HepG2 (cell line): ENCODE results near the gene MRPL38. TPM values are rescaled to one million over a fixed set of nuclear protein-coding genes. Genes with fewer than 3 reads are reported as not detected.
A peak's percentile ranks its signal among the peaks of the same experiment; 100 is the strongest.

Experiments used
- ARNTL ChIP-seq: sonication (generic); formaldehyde crosslinking; IDR thresholded peaks from 2 replicates; pipeline ENCODE4 v1.4.0; 2020; ENCODE audit warnings: mild to moderate bottlenecking, missing genetic modification reagents
- HCFC1 ChIP-seq: fragments of 150-350 bp; IDR thresholded peaks from 2 replicates; pipeline ENCODE4 v1.6.1; 2014; ENCODE audit warnings: low read depth, low read length
- MTF1 ChIP-seq: sonication (generic); formaldehyde crosslinking; IDR thresholded peaks from 2 replicates; pipeline ENCODE4 v1.5.0; 2020; ENCODE audit warnings: missing genetic modification reagents
- NCOA2 ChIP-seq: sonication (generic); formaldehyde crosslinking; IDR thresholded peaks from 2 replicates; pipeline ENCODE4 v1.8.0; 2022; ENCODE audit warnings: inconsistent platforms
- REPIN1 ChIP-seq: sonication (generic); formaldehyde crosslinking; IDR thresholded peaks from 2 replicates; pipeline ENCODE4 v1.8.0; 2022; ENCODE audit warnings: missing genetic modification reagents, low read depth, mild to moderate bottlenecking, borderline replicate concordance
- THAP7 ChIP-seq: sonication (generic); formaldehyde crosslinking; IDR thresholded peaks from 2 replicates; pipeline ENCODE4 v1.8.1; 2023; ENCODE audit warnings: mild to moderate bottlenecking, missing genetic modification reagents
- ZBTB4 ChIP-seq: sonication (generic); formaldehyde crosslinking; IDR thresholded peaks from 2 replicates; pipeline ENCODE4 v1.4.0; 2020; ENCODE audit warnings: missing genetic modification reagents, mild to moderate bottlenecking, borderline replicate concordance
- ZHX2 ChIP-seq, 2 experiments: sonication (generic) in 1 of 2; formaldehyde crosslinking in 1 of 2; IDR thresholded peaks; 2 replicates each; pipeline versions ENCODE4 v1.6.1 to v1.9.0; 2014 to 2022; ENCODE audit warnings: antibody characterized with exemption in 1 of 2, borderline replicate concordance in 1 of 2, inconsistent platforms in 1 of 2, low read depth in 1 of 2, missing genetic modification reagents in 1 of 2
- ZNF34 ChIP-seq: sonication (generic); formaldehyde crosslinking; IDR thresholded peaks from 2 replicates; pipeline ENCODE4 v1.4.0; 2020; ENCODE audit warnings: mild to moderate bottlenecking, missing genetic modification reagents, borderline replicate concordance
- ZNF629 ChIP-seq: sonication (generic); formaldehyde crosslinking; conservative IDR thresholded peaks from 2 replicates; pipeline ENCODE4 v1.5.0; 2020; ENCODE audit warnings: missing genetic modification reagents
- ZNF703 ChIP-seq: sonication (generic); formaldehyde crosslinking; IDR thresholded peaks from 2 replicates; pipeline ENCODE4 v1.5.1; 2020; ENCODE audit warnings: missing genetic modification reagents, mild to moderate bottlenecking, moderate library complexity, borderline replicate concordance
- ZNF749 ChIP-seq: sonication (generic); formaldehyde crosslinking; IDR thresholded peaks from 2 replicates; pipeline ENCODE4 v1.8.0; 2022; ENCODE audit warnings: mild to moderate bottlenecking, missing genetic modification reagents, moderate library complexity, borderline replicate concordance
- ZNF770 ChIP-seq: sonication (generic); formaldehyde crosslinking; IDR thresholded peaks from 2 replicates; pipeline ENCODE4 v1.5.0; 2020; ENCODE audit warnings: mild to moderate bottlenecking, missing genetic modification reagents
- polyA plus RNA-seq, 8 experiments: library from polyadenylated mRNA; depleted of rRNA in 3 of 8; stranded (reverse) in 7 of 8; unstranded in 1 of 8; fragments of >200 nt; fragmentation: Illumina TruSeq in 4 of 8; extraction: Trizol in 4 of 8; gene quantifications; 2 replicates each; pipeline versions ENCODE4 v1.2.1 to v1.2.3, GENCODE V29; 2011 to 2016; ENCODE audit warnings: low read depth in 4 of 8, missing spikeins in 1 of 8, mixed read lengths in 1 of 8; ENCODE audit not compliant: insufficient read depth in 1 of 8
- total RNA-seq, 5 experiments: library from RNA; depleted of rRNA; stranded (reverse); fragments of >200 nt; fragmentation: Illumina TruSeq; extraction: Trizol; gene quantifications; 2 replicates each; pipeline ENCODE4 v1.2.3, GENCODE V29; 2016; ENCODE audit warnings: low read depth in 1 of 5

MRPL38 gene
- total and polyA plus RNA-seq, 2 of the 13 experiments (the other 11 are each of a cell fraction or from before 2014, with no cell fraction given) = 83.7 to 125 TPM

GRCh38 chr17:75878174-75878998 is 26.3 kb downstream of the MRPL38 start, which contains the start of gene TRIM47 (continued):
- TF ChIP-seq ZNF770 (CRISPR knock-in tag) (peak; percentile 80), NCOA2 (CRISPR knock-in tag) (peak; percentile 62), ZNF703 (CRISPR knock-in tag) (no peak), ZHX2 (IDR thresholded peaks at IDR 0.05; ENCODE audit: low read depth) (no peak), ZHX2 (CRISPR knock-in tag; IDR thresholded peaks at IDR 0.05; ENCODE audit: borderline replicate concordance) (peak; percentile 7; the same call in 1 of the 2 replicates), MTF1 (CRISPR knock-in tag) (0 out of 2 replicates have a peak, but pooled peaks have one; percentile 80), ZNF629 (CRISPR knock-in tag) (0 out of 2 replicates have a peak, but pooled peaks have one; percentile 38), ARNTL (CRISPR knock-in tag) (peak; percentile 34; the same call in 1 of the 2 replicates), REPIN1 (CRISPR knock-in tag) (peak; percentile 81), HCFC1 (no peak), ZNF34 (CRISPR knock-in tag) (peak; percentile 81; the same call in 1 of the 2 replicates), THAP7 (no peak), ZBTB4 (CRISPR knock-in tag) (peak; percentile 82; the same call in 1 of the 2 replicates), ZNF749 (CRISPR knock-in tag) (0 out of 2 replicates have a peak, but pooled peaks have one; percentile 8)
